K562 (cell line): ENCODE measurements around the gene ZNF438. TPM values are rescaled to one million over a fixed set of nuclear protein-coding genes. Genes with fewer than 3 reads are reported as not detected.

Source experiments
- ATAC-seq: fragments of 200-7000 bp; cut with Tn5 transposase; 3 replicates; pipeline ENCODE4 v1.9.1; 2020; ENCODE audit warnings: moderate library complexity
- BruUV-seq: library from RNA; stranded (reverse); fragments of 400-500 nt; replicated peaks from 2 replicates; lab custom pipeline; 2021; lab: Mats Ljungman, UMichigan
- CTCF ChIA-PET: fragments of 300-600 bp; formaldehyde crosslinking; extraction: SDS; loops from one replicate; lab custom pipeline; 2021; ENCODE audit warnings: low intra/inter-chr PET ratio; lab: Yijun Ruan, JAX
- POLR2A ChIA-PET: fragments of 300-600, 350-650 bp; sonication (Branson Sonifier 250); formaldehyde crosslinking; extraction: SDS; loops from one replicate; lab custom pipeline; 2021; ENCODE audit warnings: antibody characterized with exemption, inconsistent platforms; lab: Yijun Ruan, JAX
- DNase-seq, 4 experiments: peaks; one replicate each; pipeline versions ENCODE4 v3.0.0 to v3.0.0-alpha.2; 2011 to 2018; ENCODE audit warnings: low spot score in 3 of 4, mixed read lengths in 3 of 4; ENCODE audit errors: extremely low read depth in 1 of 4
- FAIRE-seq: peaks from 2 replicates; lab custom pipeline; 2011; peaks lifted over from hg19 to GRCh38; lab: Jason Lieb, UNC
- H2AFZ ChIP-seq: 2 replicates; pipeline ENCODE4 v1.6.0; 2011; ENCODE audit warnings: low read depth, low read length, control low read depth, inconsistent platforms
- H3K27ac ChIP-seq: fragments of 200-600 bp; 3 replicates; pipeline ENCODE4 v1.8.0; 2011; ENCODE audit warnings: low read depth, mild to moderate bottlenecking, control low read depth, inconsistent platforms, low read length, moderate library complexity, mixed read lengths; ENCODE audit errors: extremely low read depth
- H3K27me3 ChIP-seq, 2 experiments: fragments of 300-600 bp in 1 of 2; 2 replicates in 1 of 2; 3 replicates in 1 of 2; pipeline versions ENCODE4 v1.6.0 to v1.8.0; 2011; ENCODE audit warnings: inconsistent platforms in 2 of 2, low read length in 2 of 2, mild to moderate bottlenecking in 1 of 2, mixed read lengths in 1 of 2, moderate library complexity in 1 of 2; ENCODE audit not compliant: control insufficient read depth in 2 of 2, insufficient read depth in 2 of 2
- H3K36me3 ChIP-seq: fragments of 300-600 bp; 3 replicates; pipeline ENCODE4 v1.8.0; 2011; ENCODE audit warnings: mild to moderate bottlenecking, low read length, inconsistent platforms; ENCODE audit not compliant: control insufficient read depth, insufficient read depth
- H3K4me1 ChIP-seq, 2 experiments: fragments of 200-600 bp in 1 of 2; replicated peaks in 1 of 2; 2 replicates in 1 of 2; 3 replicates in 1 of 2; pipeline versions ENCODE4 v1.5.1 to v1.8.0; 2011; ENCODE audit warnings: inconsistent platforms in 2 of 2, low read length in 2 of 2, mild to moderate bottlenecking in 1 of 2, mixed read lengths in 1 of 2, moderate library complexity in 1 of 2; ENCODE audit not compliant: control insufficient read depth in 2 of 2, insufficient read depth in 2 of 2
- H3K4me2 ChIP-seq: 2 replicates; pipeline ENCODE4 v1.6.1; 2011; ENCODE audit warnings: low read length, control low read depth, inconsistent platforms, mixed read lengths; ENCODE audit not compliant: insufficient read depth
- H3K4me3 ChIP-seq: fragments of 200-600 bp; sonication (generic), shearing (Covaris generic); 2 replicates; pipeline ENCODE4 v1.5.1; 2016; ENCODE audit warnings: control low read depth, inconsistent platforms
- H3K79me2 ChIP-seq: fragments of 200-600 bp; 3 replicates; pipeline ENCODE4 v1.8.0; 2011; ENCODE audit warnings: low read length, inconsistent platforms; ENCODE audit not compliant: control insufficient read depth, insufficient read depth
- H3K9ac ChIP-seq, 2 experiments: 2 replicates each; pipeline versions ENCODE4 v1.6.0 to v1.6.1; 2011; ENCODE audit warnings: low read depth in 2 of 2, low read length in 2 of 2, control low read depth in 1 of 2, inconsistent platforms in 1 of 2, mild to moderate bottlenecking in 1 of 2, mixed read lengths in 1 of 2; ENCODE audit not compliant: insufficient read depth in 1 of 2
- H3K9me1 ChIP-seq: one replicate; pipeline ENCODE4 v1.6.0; 2011; ENCODE audit warnings: inconsistent platforms, mild to moderate bottlenecking, low read length, moderate library complexity; ENCODE audit not compliant: control insufficient read depth, insufficient read depth
- H3K9me3 ChIP-seq: replicated peaks from 2 replicates; pipeline ENCODE4 v1.5.1; 2011; ENCODE audit warnings: low read depth, low read length, inconsistent platforms; ENCODE audit not compliant: control insufficient read depth, insufficient read depth
- H4K20me1 ChIP-seq: replicated peaks from 2 replicates; pipeline ENCODE4 v1.6.1; 2011; ENCODE audit warnings: low read length, inconsistent platforms, mixed read lengths; ENCODE audit not compliant: control insufficient read depth, insufficient read depth
- ARID3B ChIP-seq: fragments of 250-450 bp; sonication (Bioruptor Pico); IDR thresholded peaks from 2 replicates; pipeline ENCODE4 v1.4.0; 2020; ENCODE audit warnings: borderline replicate concordance
- CEBPG ChIP-seq, 3 experiments: fragments of 200-800 bp in 1 of 3; sonication (Bioruptor generic) in 1 of 3; sonication (generic) in 1 of 3; formaldehyde crosslinking in 1 of 3; IDR thresholded peaks in 2 of 3; conservative IDR thresholded peaks in 1 of 3; 2 replicates each; pipeline versions ENCODE4 v1.6.1 to v1.8.0; 2016 to 2022; ENCODE audit warnings: missing compliant biosample characterization in 2 of 3, missing genetic modification characterization in 2 of 3, mild to moderate bottlenecking in 1 of 3, missing genetic modification reagents in 1 of 3
- DDX20 ChIP-seq: fragments of 450-650 bp; IDR thresholded peaks from 2 replicates; pipeline ENCODE4 v1.6.1; 2016; ENCODE audit warnings: missing genetic modification characterization, low read depth, mild to moderate bottlenecking, missing compliant biosample characterization, moderate library complexity
- GABPA ChIP-seq: fragments of 200-800 bp; sonication (Bioruptor generic); conservative IDR thresholded peaks from 2 replicates; pipeline ENCODE4 v1.6.1; 2016; ENCODE audit warnings: low read depth, missing genetic modification characterization, missing compliant biosample characterization
- JUN ChIP-seq, 2 experiments: sonication (generic) in 1 of 2; formaldehyde crosslinking in 1 of 2; IDR thresholded peaks; 2 replicates each; pipeline versions ENCODE4 v1.6.1 to v1.8.0; 2012 to 2022; ENCODE audit warnings: borderline replicate concordance in 2 of 2, mild to moderate bottlenecking in 2 of 2, improper control_type of control experiment in 1 of 2, low read depth in 1 of 2, low read length in 1 of 2, missing genetic modification reagents in 1 of 2
- MAFG ChIP-seq: fragments of 450-650 bp; conservative IDR thresholded peaks from 2 replicates; pipeline ENCODE4 v1.6.1; 2016; ENCODE audit warnings: missing genetic modification characterization, missing compliant biosample characterization
- ZNF174 ChIP-seq: fragments of 250-450 bp; sonication (Bioruptor Pico); IDR thresholded peaks from 2 replicates; pipeline ENCODE4 v1.4.0; 2020; ENCODE audit warnings: mild to moderate bottlenecking
- ZNF263 ChIP-seq: sonication (generic); formaldehyde crosslinking; IDR thresholded peaks from 2 replicates; pipeline ENCODE4 v1.8.0; 2022; ENCODE audit warnings: mild to moderate bottlenecking, missing genetic modification reagents, borderline replicate concordance
- WGBS: fragments of 100-300 bp; shearing (Covaris generic); methylation state at CpG from one replicate; pipeline ENCODE4 v1.1.6; 2016; ENCODE audit warnings: low coverage, mixed read lengths; ENCODE audit not compliant: insufficient coverage; ENCODE audit errors: missing lambda C conversion rate; 5-methylcytosine and 5-hydroxymethylcytosine counted together
- in situ Hi-C: fragments of 300-500 bp; cut with MboI; formaldehyde crosslinking; loops from 4 replicates; pipeline ENCODE4 v1.15.0; 2018; ENCODE audit warnings: inconsistent platforms, mixed read lengths
- intact Hi-C: fragments of 100-400 bp; cut with micrococcal nuclease; formaldehyde crosslinking; loops from 2 replicates; pipeline ENCODE4 v1.14.2; 2022
- polyA plus RNA-seq, 8 experiments: library from polyadenylated mRNA; depleted of rRNA in 4 of 8; stranded (reverse) in 5 of 8; unstranded in 3 of 8; fragments of >200 nt; fragmentation: Nextera tagmentation in 2 of 8; fragmentation: Illumina TruSeq in 1 of 8; extraction: Ambion mirVana in 2 of 8; extraction: Trizol in 1 of 8; gene quantifications; 2 replicates each; pipeline versions ENCODE4 v1.2.1 to v1.2.3, GENCODE V29; 2011 to 2014; ENCODE audit warnings: inconsistent platforms in 1 of 8, missing spikeins in 1 of 8
- total RNA-seq, 7 experiments: library from RNA; depleted of rRNA in 6 of 7; stranded (reverse); fragments of >200 nt in 6 of 7; fragmentation: Illumina TruSeq in 2 of 7; extraction: Trizol in 2 of 7; gene quantifications; 2 replicates each; pipeline versions ENCODE4 v1.2.1 to v1.2.3, GENCODE V29; 2011 to 2021; ENCODE audit warnings: low replicate concordance in 1 of 7

ZNF438 gene
- total and polyA plus RNA-seq, 9 of the 15 experiments (the other 6 are each of a cell fraction or from before 2014, with no cell fraction given) = 0.45 to 1.5 (median 0.91) TPM

DNA sequence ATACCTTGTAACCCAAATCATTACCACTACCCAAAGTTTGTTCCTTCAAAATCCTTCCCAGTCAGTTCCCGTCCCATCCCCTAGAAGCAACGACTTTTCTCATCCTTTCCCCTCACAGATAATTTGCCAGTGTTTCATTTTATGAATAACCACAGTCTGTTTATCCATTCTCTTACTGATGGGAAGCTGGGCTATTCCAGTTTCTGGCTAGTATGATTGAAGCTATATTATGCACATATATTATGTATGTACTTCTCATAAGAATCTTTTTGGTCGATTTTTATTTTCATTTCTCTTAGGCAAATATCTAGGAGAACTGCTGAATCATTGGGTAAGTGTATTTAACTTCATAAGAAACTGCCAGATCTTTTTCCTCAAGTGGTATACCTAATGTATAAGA, 114.6 kb downstream of the ZNF438 start:
- ATAC-seq (no peak), FAIRE-seq (no peak), DNase-seq (no peak)
- TF ChIP-seq ZNF263 (CRISPR knock-in tag) = no peak
- peak; percentile 42; the same call in 1 of the 2 replicates for TF ChIP-seq MAFG (tag)
- no peaks in the 10 kb centered on the region for H3K79me2 ChIP-seq
- no peaks in the 10 kb centered on the region for H3K9me3 ChIP-seq
- CTCF ChIA-PET = no interaction called here
- no peak overlapping the region for H3K4me2 ChIP-seq
- POLR2A ChIA-PET = interaction anchor here (0.6 kb wide), 1 partner anchor 1307 kb away, joined by 3 read pairs; no protein-coding TSS in a partner anchor
- H3K9ac ChIP-seq = no peak overlapping the region
- no peak overlapping the region for H2AFZ ChIP-seq
- no peaks in the 10 kb centered on the region for H3K27me3 ChIP-seq
- no peaks in the 10 kb centered on the region for H4K20me1 ChIP-seq
- no TSS peak for BruUV-seq
- H3K4me1 ChIP-seq = no peaks in the 10 kb centered on the region
- H3K4me3 ChIP-seq = no peak overlapping the region
- no peaks in the 10 kb centered on the region for H3K36me3 ChIP-seq
- H3K27ac ChIP-seq = no peak overlapping the region
- in situ Hi-C loops = no loop called here
- intact Hi-C loops = no loop called here
- WGBS = 4% methylated on average over 3 of the region's 3 CpGs
- H3K9me1 ChIP-seq = no peaks in the 10 kb centered on the region

- intact Hi-C loops (no loop called here), in situ Hi-C loops (no loop called here)
- no peaks in the 10 kb centered on the region for H3K9me3 ChIP-seq
- POLR2A ChIA-PET = interaction anchor here (0.6 kb wide), 1 partner anchor 362 kb away, joined by 3 read pairs; no protein-coding TSS in a partner anchor
- H3K4me2 ChIP-seq = no peak overlapping the region
- H3K36me3 ChIP-seq = no peaks in the 10 kb centered on the region
- ATAC-seq = no peak
- FAIRE-seq = no peak
- H4K20me1 ChIP-seq = no peaks in the 10 kb centered on the region
- no peak overlapping the region for H3K4me3 ChIP-seq
- no peaks in the 10 kb centered on the region for H3K27me3 ChIP-seq
- no peaks in the 10 kb centered on the region for H3K4me1 ChIP-seq
- no peak overlapping the region for H3K9ac ChIP-seq
- BruUV-seq = no TSS peak
- WGBS = 0% methylated on average over 1 of the region's 1 CpG
- CTCF ChIA-PET = no interaction called here
- no peak overlapping the region for H2AFZ ChIP-seq
- TF ChIP-seq ARID3B (CRISPR knock-in tag) (no peak), DDX20 (tag) (no peak), CEBPG (CRISPR knock-in tag; IDR thresholded peaks at IDR 0.05) (no peak), CEBPG (tag; conservative IDR thresholded peaks at IDR 0.05 in 1 of 2, IDR thresholded peaks at IDR 0.05 in 1 of 2) (peak in 1 of 2 experiments; percentile 75; a peak in 3 of 4 replicates), GABPA (0 out of 2 replicates have a peak, but pooled peaks have one; percentile 29), ZNF174 (CRISPR knock-in tag) (no peak), JUN (IDR thresholded peaks at IDR 0.05; ENCODE audit: borderline replicate concordance, low read depth, low read length) (no peak), JUN (CRISPR knock-in tag; IDR thresholded peaks at IDR 0.05; ENCODE audit: borderline replicate concordance) (no peak)
- no peak overlapping the region for H3K27ac ChIP-seq
- H3K79me2 ChIP-seq = no peaks in the 10 kb centered on the region
- DNase-seq = no peak
- H3K9me1 ChIP-seq = no peaks in the 10 kb centered on the region
Measured at GRCh38 chr10:30915146-30915545, 116.5 kb downstream of the ZNF438 start.
